ENCODE data around the gene ZNRF1. TPM values are rescaled to one million over a fixed set of nuclear protein-coding genes. Genes with fewer than 3 reads are reported as not detected.

ZNRF1 gene
- total RNA-seq, 4 donors from 2014 or later: 12.8 to 24.1 (median 19.0) TPM

DNA sequence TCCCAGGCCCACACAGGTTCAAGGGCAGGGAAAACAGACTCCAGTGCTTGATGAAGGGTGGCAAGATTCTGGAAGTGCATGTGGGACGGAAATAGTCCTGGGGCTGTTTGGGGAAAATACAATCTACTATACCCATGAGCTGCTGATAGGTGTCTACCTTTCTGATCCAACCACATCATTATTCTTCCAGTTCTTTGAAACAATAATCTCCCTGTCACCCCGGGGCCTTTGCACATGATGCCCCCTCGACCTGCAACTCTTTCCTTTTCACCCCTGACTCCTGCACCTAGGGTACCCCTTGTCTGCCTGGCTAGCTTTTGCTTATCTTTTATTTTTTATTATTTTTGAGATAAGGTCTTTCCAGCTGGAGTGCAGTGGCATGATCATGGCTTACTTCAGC is 72.8 kb downstream of the ZNRF1 start:
- no peak for ATAC-seq
- H3K36me3 ChIP-seq: no peaks in the 10 kb centered on the region
- 92 to 95% methylated on average over 3 of the region's 3 CpGs for WGBS, 2 donors (ENCODE audit: low coverage in 1 of 2)
- no peaks in the 10 kb centered on the region for H3K9me3 ChIP-seq
- H3K27ac ChIP-seq: no peak overlapping the region
- TF ChIP-seq, protein P1, sequence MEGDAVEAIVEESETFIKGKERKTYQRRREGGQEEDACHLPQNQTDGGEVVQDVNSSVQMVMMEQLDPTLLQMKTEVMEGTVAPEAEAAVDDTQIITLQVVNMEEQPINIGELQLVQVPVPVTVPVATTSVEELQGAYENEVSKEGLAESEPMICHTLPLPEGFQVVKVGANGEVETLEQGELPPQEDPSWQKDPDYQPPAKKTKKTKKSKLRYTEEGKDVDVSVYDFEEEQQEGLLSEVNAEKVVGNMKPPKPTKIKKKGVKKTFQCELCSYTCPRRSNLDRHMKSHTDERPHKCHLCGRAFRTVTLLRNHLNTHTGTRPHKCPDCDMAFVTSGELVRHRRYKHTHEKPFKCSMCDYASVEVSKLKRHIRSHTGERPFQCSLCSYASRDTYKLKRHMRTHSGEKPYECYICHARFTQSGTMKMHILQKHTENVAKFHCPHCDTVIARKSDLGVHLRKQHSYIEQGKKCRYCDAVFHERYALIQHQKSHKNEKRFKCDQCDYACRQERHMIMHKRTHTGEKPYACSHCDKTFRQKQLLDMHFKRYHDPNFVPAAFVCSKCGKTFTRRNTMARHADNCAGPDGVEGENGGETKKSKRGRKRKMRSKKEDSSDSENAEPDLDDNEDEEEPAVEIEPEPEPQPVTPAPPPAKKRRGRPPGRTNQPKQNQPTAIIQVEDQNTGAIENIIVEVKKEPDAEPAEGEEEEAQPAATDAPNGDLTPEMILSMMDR (IDR thresholded peaks at IDR 0.05): no peak
- TF ChIP-seq POLR2A (IDR thresholded peaks at IDR 0.05): no peak
- no peak for TF ChIP-seq EP300 (IDR thresholded peaks at IDR 0.05)
- TF ChIP-seq POLR2AphosphoS5 (IDR thresholded peaks at IDR 0.05): no peak
- H3K27me3 ChIP-seq: no peaks in the 10 kb centered on the region
- H3K4me1 ChIP-seq: peaks cover 0 to 37% (median 0%) of the 10 kb centered on the region in 3 donors
- H3K4me3 ChIP-seq: no peak overlapping the region

DNA sequence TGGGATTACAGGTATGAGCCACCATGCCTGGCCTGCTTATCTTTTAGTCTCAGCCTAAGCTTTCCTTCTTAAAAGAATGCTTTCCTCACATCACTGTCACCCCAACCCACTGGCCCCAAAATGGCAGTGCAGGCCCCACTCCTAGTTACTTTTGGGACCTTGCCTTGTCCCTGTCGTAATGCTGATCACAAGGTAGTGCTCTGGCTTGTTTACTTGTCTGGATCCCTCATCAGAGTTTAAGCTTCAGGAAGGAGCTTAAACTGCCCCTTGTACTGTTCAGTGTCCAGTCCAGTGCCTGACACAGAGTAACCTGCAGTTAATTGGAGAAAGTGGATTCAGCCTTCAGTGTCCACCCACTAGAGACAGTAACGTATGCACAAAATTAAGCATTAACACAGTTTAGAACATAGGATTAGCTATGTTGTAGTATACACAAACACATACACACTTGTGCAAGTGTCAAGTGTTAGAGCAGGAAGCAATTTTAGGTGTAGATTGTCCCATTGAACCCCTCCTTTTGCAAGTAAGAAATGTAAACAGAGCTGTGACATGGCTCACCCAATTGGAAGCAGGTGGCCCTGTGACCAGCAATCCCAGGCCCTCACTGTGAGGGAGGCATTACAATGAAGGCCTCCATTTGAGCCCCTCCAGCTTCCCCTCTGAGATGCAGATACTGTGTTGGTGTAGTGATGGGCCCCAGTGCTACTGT is 73.6 kb downstream of the ZNRF1 start:
- Histone ChIP-seq H3K27me3 (no peaks in the 10 kb centered on the region), H3K9me3 (no peaks in the 10 kb centered on the region), H3K4me3 (no peak overlapping the region), H3K27ac (no peak overlapping the region), H3K36me3 (no peaks in the 10 kb centered on the region), H3K4me1 (peaks cover 0 to 36% (median 0%) of the 10 kb centered on the region in 3 donors)
- no peak for ATAC-seq
- 75 to 88% methylated on average over 1 of the region's 2 CpGs for WGBS, 2 donors (ENCODE audit: low coverage in 1 of 2)
- TF ChIP-seq EP300 (IDR thresholded peaks at IDR 0.05) (no peak), POLR2AphosphoS5 (IDR thresholded peaks at IDR 0.05) (no peak), POLR2A (IDR thresholded peaks at IDR 0.05) (no peak)
- TF ChIP-seq, protein P1 (IDR thresholded peaks at IDR 0.05): no peak

DNA sequence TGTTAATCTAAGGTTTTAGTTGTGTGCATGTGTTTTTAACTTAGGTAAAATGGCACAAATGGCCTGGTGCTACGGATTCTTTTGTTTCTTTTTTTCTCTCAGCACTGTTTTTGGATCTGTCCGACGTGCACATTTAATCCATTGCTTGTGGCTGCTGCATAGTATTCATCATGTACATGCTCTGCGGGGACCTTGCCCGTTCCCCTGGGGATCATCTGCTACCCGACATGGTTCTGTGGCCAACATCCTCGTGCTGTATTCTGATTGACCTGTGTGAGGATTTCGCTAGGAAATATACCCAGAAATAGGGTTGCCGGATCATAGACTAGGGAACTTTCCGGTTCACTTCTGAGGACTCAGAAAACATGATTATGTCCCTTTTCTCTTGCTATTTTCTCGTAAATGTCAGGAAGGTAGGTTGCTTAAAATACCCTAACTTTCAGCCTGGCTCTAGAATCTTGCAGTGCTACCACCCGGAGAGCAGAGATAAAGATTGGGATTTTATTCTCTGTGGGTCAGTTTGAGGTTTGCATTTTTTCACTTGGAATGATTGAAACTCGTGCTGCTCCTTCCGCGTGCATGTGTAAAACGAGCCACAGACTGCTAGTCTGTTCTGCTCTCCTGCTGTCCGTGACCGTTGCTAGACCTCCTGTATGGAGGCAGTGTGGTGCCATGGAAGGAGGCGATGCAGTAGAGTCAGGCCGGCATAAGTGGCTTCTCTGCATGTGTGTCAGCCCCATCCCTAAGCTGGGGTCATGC is 74.9 kb downstream of the ZNRF1 start:
- H3K4me3 ChIP-seq: no peak overlapping the region
- TF ChIP-seq, protein P1 (IDR thresholded peaks at IDR 0.05): no peak
- TF ChIP-seq POLR2A (IDR thresholded peaks at IDR 0.05): no peak
- no peak for TF ChIP-seq EP300 (IDR thresholded peaks at IDR 0.05)
- TF ChIP-seq POLR2AphosphoS5 (IDR thresholded peaks at IDR 0.05): no peak
- no peak for ATAC-seq
- 62 to 82% methylated on average over 2 to 10 of the region's 20 CpGs for WGBS, 2 donors (ENCODE audit: low coverage in 1 of 2)
- no peaks in the 10 kb centered on the region for H3K36me3 ChIP-seq
- peaks cover 0 to 25% (median 0%) of the 10 kb centered on the region in 3 donors for H3K4me1 ChIP-seq
- H3K27me3 ChIP-seq: no peaks in the 10 kb centered on the region
- no peaks in the 10 kb centered on the region for H3K9me3 ChIP-seq
- no peak overlapping the region for H3K27ac ChIP-seq

DNA sequence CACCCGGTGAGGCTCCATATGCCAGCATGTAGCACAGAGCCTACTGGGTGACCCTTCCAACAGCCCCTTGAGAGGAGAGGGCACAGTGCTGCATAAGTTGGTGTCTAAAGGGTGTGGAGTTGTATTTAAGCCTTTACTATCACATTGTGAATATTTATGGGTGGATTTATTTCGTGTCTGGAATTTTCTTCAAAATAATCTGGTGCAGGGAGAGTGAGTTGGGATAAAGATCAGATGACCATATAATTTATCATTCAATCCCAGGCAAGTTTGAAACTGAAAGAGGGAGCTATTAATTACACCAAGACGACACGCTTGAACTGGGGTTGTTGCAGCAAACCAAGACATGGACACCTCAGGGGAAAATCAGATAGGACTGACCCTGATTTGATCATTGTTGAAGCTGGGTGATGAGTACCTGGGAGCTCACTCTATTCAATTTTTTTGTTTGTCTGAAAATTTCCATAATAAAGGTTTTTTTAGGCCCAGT is 75.5 kb downstream of the ZNRF1 start:
- Histone ChIP-seq H3K27ac (no peak overlapping the region), H3K9me3 (no peaks in the 10 kb centered on the region)

More for the DNA sequence above, 75.5 kb downstream of the ZNRF1 start:
- Histone ChIP-seq H3K4me3 (no peak overlapping the region), H3K36me3 (no peaks in the 10 kb centered on the region), H3K27me3 (no peaks in the 10 kb centered on the region), H3K4me1 (peaks cover 0 to 25% (median 0%) of the 10 kb centered on the region in 3 donors)
- 79 to 86% methylated on average over 3 of the region's 4 CpGs for WGBS, 2 donors (ENCODE audit: low coverage in 1 of 2)
- TF ChIP-seq POLR2AphosphoS5 (IDR thresholded peaks at IDR 0.05) (no peak), EP300 (IDR thresholded peaks at IDR 0.05) (no peak), POLR2A (IDR thresholded peaks at IDR 0.05) (no peak)
- TF ChIP-seq, protein P1 (IDR thresholded peaks at IDR 0.05): no peak
- no peak for ATAC-seq
